ENCODE data around the gene CCDC152. TPM values are rescaled to one million over a fixed set of nuclear protein-coding genes. Genes with fewer than 3 reads are reported as not detected.

The CCDC152 gene
- total RNA-seq, 1 experiment from 2014 or later, result 0.13 TPM

DNA sequence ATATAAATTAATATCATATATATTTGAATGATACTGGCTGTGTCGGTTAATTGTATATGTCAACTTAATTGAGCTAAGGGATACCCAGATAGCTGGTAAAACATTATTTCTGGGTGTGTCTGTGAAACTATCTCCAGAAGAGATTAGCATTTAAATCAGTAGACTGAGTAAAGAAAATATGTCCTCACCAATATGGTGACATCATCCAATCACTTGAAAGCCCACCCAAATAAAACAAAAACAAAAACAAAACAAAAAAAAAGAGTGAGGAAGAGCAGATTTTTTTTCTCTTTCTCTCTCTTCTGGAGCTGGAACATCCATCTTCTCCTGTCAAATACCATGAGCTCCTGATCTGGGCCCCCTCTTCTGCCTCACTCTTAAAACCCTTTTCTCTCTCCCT is 15.7 kb upstream of the CCDC152 start:
- H2AK5ac ChIP-seq (ENCODE audit: insufficient read length, low read length), result no peak overlapping the region
- H3K4ac ChIP-seq (ENCODE audit: low read depth, low read length), result no peak overlapping the region
- no peak overlapping the region for H4K91ac ChIP-seq (ENCODE audit: insufficient read length, low read depth, low read length)
- no peak overlapping the region for H3K4me2 ChIP-seq (ENCODE audit: insufficient read depth, insufficient read length, low read length)
- H3K4me3 Mint-ChIP-seq, result no peak overlapping the region
- no peaks in the 10 kb centered on the region for H3K79me2 ChIP-seq (ENCODE audit: insufficient read depth, low read length)
- no peak overlapping the region for H3K56ac ChIP-seq (ENCODE audit: insufficient read length, low read depth, low read length)
- H2BK15ac ChIP-seq (ENCODE audit: low read depth, low read length), result no peak overlapping the region
- H3K23me2 ChIP-seq (ENCODE audit: insufficient read length, low read depth, low read length, poor library complexity, severe bottlenecking), result no peaks in the 10 kb centered on the region
- peaks cover 6% of the 10 kb centered on the region in 2 experiments; a peak in 3 of 4 replicates for H3K4me1 Mint-ChIP-seq
- no peaks in the 10 kb centered on the region for H3K27me3 Mint-ChIP-seq (ENCODE audit: low read depth)
- no peak overlapping the region for H3K14ac ChIP-seq (ENCODE audit: insufficient read depth, low read length)
- H3K9me3 Mint-ChIP-seq, result peaks cover 10 to 12% of the 10 kb centered on the region in 2 experiments; a peak in 4 of 5 replicates
- no peak overlapping the region for H4K5ac ChIP-seq (ENCODE audit: insufficient read length, low read depth, low read length)
- no peak overlapping the region for H2BK5ac ChIP-seq (ENCODE audit: insufficient read length, low read length)
- DNase-seq, result no peak
- H2BK20ac ChIP-seq (ENCODE audit: low read depth, low read length, poor library complexity, severe bottlenecking), result no peak overlapping the region
- H4K20me1 ChIP-seq (ENCODE audit: control insufficient read depth, insufficient read depth, insufficient read length), result no peaks in the 10 kb centered on the region
- no peaks in the 10 kb centered on the region for H3K79me1 ChIP-seq (ENCODE audit: insufficient read depth, low read depth, low read length, poor library complexity, severe bottlenecking)
- H3K36me3 Mint-ChIP-seq (ENCODE audit: insufficient read depth in 1 of 3, low read depth in 3 of 3), result peaks cover 0 to 5% (median 2%) of the 10 kb centered on the region in 3 experiments; a peak in 4 of 7 replicates
- H3K27ac ChIP-seq (ENCODE audit: insufficient read length, low read depth, low read length), result no peak overlapping the region
- no peak overlapping the region for H2AFZ ChIP-seq (ENCODE audit: low read length)
- H3K9ac ChIP-seq (ENCODE audit: extremely low read depth, insufficient read length, low read length), result no peak overlapping the region
- no peak overlapping the region for H2BK12ac ChIP-seq (ENCODE audit: insufficient read length, low read depth, low read length)
- H3K4me1 ChIP-seq (ENCODE audit: insufficient read depth, low read length), result no peaks in the 10 kb centered on the region
- no peak overlapping the region for H3T11ph ChIP-seq (ENCODE audit: low read length)
- H3K27ac Mint-ChIP-seq, result no peak overlapping the region
- H2BK120ac ChIP-seq (ENCODE audit: low read depth, low read length, poor library complexity, severe bottlenecking), result no peak overlapping the region
- no peaks in the 10 kb centered on the region for H3K9me3 ChIP-seq (ENCODE audit: control insufficient read depth, low read depth, low read length)
- no peaks in the 10 kb centered on the region for H3K27me3 ChIP-seq (ENCODE audit: insufficient read depth, low read length)
- TF ChIP-seq, protein P1, sequence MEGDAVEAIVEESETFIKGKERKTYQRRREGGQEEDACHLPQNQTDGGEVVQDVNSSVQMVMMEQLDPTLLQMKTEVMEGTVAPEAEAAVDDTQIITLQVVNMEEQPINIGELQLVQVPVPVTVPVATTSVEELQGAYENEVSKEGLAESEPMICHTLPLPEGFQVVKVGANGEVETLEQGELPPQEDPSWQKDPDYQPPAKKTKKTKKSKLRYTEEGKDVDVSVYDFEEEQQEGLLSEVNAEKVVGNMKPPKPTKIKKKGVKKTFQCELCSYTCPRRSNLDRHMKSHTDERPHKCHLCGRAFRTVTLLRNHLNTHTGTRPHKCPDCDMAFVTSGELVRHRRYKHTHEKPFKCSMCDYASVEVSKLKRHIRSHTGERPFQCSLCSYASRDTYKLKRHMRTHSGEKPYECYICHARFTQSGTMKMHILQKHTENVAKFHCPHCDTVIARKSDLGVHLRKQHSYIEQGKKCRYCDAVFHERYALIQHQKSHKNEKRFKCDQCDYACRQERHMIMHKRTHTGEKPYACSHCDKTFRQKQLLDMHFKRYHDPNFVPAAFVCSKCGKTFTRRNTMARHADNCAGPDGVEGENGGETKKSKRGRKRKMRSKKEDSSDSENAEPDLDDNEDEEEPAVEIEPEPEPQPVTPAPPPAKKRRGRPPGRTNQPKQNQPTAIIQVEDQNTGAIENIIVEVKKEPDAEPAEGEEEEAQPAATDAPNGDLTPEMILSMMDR (conservative IDR thresholded peaks at IDR 0.05), result no peak
- H3K18ac ChIP-seq (ENCODE audit: insufficient read length, low read depth, low read length), result no peak overlapping the region
- H4K8ac ChIP-seq (replicated peaks; ENCODE audit: insufficient read length, low read depth, low read length), result no peak overlapping the region
- no peak overlapping the region for H3K23ac ChIP-seq (ENCODE audit: insufficient read length, low read depth, low read length)
- no CpG with 5 or more reads among the region's 1 CpG for WGBS (ENCODE audit: extremely low coverage, insufficient read length, low lambda C conversion rate)
